K562 (cell line): ENCODE data around the gene CCSER1. TPM values are rescaled to one million over a fixed set of nuclear protein-coding genes. Genes with fewer than 3 reads are reported as not detected.

Source experiments
- ATAC-seq: fragments of 200-7000 bp; cut with Tn5 transposase; 3 replicates; pipeline ENCODE4 v1.9.1; 2020; ENCODE audit warnings: moderate library complexity
- BruUV-seq: library from RNA; stranded (reverse); fragments of 400-500 nt; replicated peaks from 2 replicates; lab custom pipeline; 2021; lab: Mats Ljungman, UMichigan
- CTCF ChIA-PET: fragments of 300-600 bp; formaldehyde crosslinking; extraction: SDS; loops from one replicate; lab custom pipeline; 2021; ENCODE audit warnings: low intra/inter-chr PET ratio; lab: Yijun Ruan, JAX
- POLR2A ChIA-PET: fragments of 300-600, 350-650 bp; sonication (Branson Sonifier 250); formaldehyde crosslinking; extraction: SDS; loops from one replicate; lab custom pipeline; 2021; ENCODE audit warnings: antibody characterized with exemption, inconsistent platforms; lab: Yijun Ruan, JAX
- DNase-seq, 4 experiments: peaks; one replicate each; pipeline versions ENCODE4 v3.0.0 to v3.0.0-alpha.2; 2011 to 2018; ENCODE audit warnings: low spot score in 3 of 4, mixed read lengths in 3 of 4; ENCODE audit errors: extremely low read depth in 1 of 4
- FAIRE-seq: peaks from 2 replicates; lab custom pipeline; 2011; peaks lifted over from hg19 to GRCh38; lab: Jason Lieb, UNC
- H2AFZ ChIP-seq: 2 replicates; pipeline ENCODE4 v1.6.0; 2011; ENCODE audit warnings: low read depth, low read length, control low read depth, inconsistent platforms
- H3K27ac ChIP-seq: fragments of 200-600 bp; 3 replicates; pipeline ENCODE4 v1.8.0; 2011; ENCODE audit warnings: low read depth, mild to moderate bottlenecking, control low read depth, inconsistent platforms, low read length, moderate library complexity, mixed read lengths; ENCODE audit errors: extremely low read depth
- H3K27me3 ChIP-seq, 2 experiments: fragments of 300-600 bp in 1 of 2; 2 replicates in 1 of 2; 3 replicates in 1 of 2; pipeline versions ENCODE4 v1.6.0 to v1.8.0; 2011; ENCODE audit warnings: inconsistent platforms in 2 of 2, low read length in 2 of 2, mild to moderate bottlenecking in 1 of 2, mixed read lengths in 1 of 2, moderate library complexity in 1 of 2; ENCODE audit not compliant: control insufficient read depth in 2 of 2, insufficient read depth in 2 of 2
- H3K36me3 ChIP-seq: fragments of 300-600 bp; 3 replicates; pipeline ENCODE4 v1.8.0; 2011; ENCODE audit warnings: mild to moderate bottlenecking, low read length, inconsistent platforms; ENCODE audit not compliant: control insufficient read depth, insufficient read depth
- H3K4me1 ChIP-seq, 2 experiments: fragments of 200-600 bp in 1 of 2; replicated peaks in 1 of 2; 2 replicates in 1 of 2; 3 replicates in 1 of 2; pipeline versions ENCODE4 v1.5.1 to v1.8.0; 2011; ENCODE audit warnings: inconsistent platforms in 2 of 2, low read length in 2 of 2, mild to moderate bottlenecking in 1 of 2, mixed read lengths in 1 of 2, moderate library complexity in 1 of 2; ENCODE audit not compliant: control insufficient read depth in 2 of 2, insufficient read depth in 2 of 2
- H3K4me2 ChIP-seq: 2 replicates; pipeline ENCODE4 v1.6.1; 2011; ENCODE audit warnings: low read length, control low read depth, inconsistent platforms, mixed read lengths; ENCODE audit not compliant: insufficient read depth
- H3K4me3 ChIP-seq: fragments of 200-600 bp; sonication (generic), shearing (Covaris generic); 2 replicates; pipeline ENCODE4 v1.5.1; 2016; ENCODE audit warnings: control low read depth, inconsistent platforms
- H3K79me2 ChIP-seq: fragments of 200-600 bp; 3 replicates; pipeline ENCODE4 v1.8.0; 2011; ENCODE audit warnings: low read length, inconsistent platforms; ENCODE audit not compliant: control insufficient read depth, insufficient read depth
- H3K9ac ChIP-seq, 2 experiments: 2 replicates each; pipeline versions ENCODE4 v1.6.0 to v1.6.1; 2011; ENCODE audit warnings: low read depth in 2 of 2, low read length in 2 of 2, control low read depth in 1 of 2, inconsistent platforms in 1 of 2, mild to moderate bottlenecking in 1 of 2, mixed read lengths in 1 of 2; ENCODE audit not compliant: insufficient read depth in 1 of 2
- H3K9me1 ChIP-seq: one replicate; pipeline ENCODE4 v1.6.0; 2011; ENCODE audit warnings: inconsistent platforms, mild to moderate bottlenecking, low read length, moderate library complexity; ENCODE audit not compliant: control insufficient read depth, insufficient read depth
- H3K9me3 ChIP-seq: replicated peaks from 2 replicates; pipeline ENCODE4 v1.5.1; 2011; ENCODE audit warnings: low read depth, low read length, inconsistent platforms; ENCODE audit not compliant: control insufficient read depth, insufficient read depth
- H4K20me1 ChIP-seq: replicated peaks from 2 replicates; pipeline ENCODE4 v1.6.1; 2011; ENCODE audit warnings: low read length, inconsistent platforms, mixed read lengths; ENCODE audit not compliant: control insufficient read depth, insufficient read depth
- CXXC5 ChIP-seq: fragments of 250-450 bp; sonication (Bioruptor Pico); IDR thresholded peaks from 2 replicates; pipeline ENCODE4 v1.8.0; 2022; ENCODE audit warnings: inconsistent platforms, mild to moderate bottlenecking, moderate library complexity
- FOXA3 ChIP-seq, 2 experiments: fragments of 450-650 bp in 1 of 2; sonication (generic) in 1 of 2; formaldehyde crosslinking; IDR thresholded peaks in 1 of 2; conservative IDR thresholded peaks in 1 of 2; 2 replicates each; pipeline versions ENCODE4 v1.4.0 to v1.8.0; 2020 to 2022; ENCODE audit warnings: mild to moderate bottlenecking in 2 of 2, missing genetic modification reagents in 1 of 2
- FUS ChIP-seq: fragments of 200-400 bp; formaldehyde crosslinking; optimal IDR thresholded peaks from 2 replicates; pipeline ENCODE3; 2017; ENCODE audit warnings: low read depth, low read length
- HEY1 ChIP-seq: fragments of 250-450 bp; sonication (Bioruptor Pico); IDR thresholded peaks from 2 replicates; pipeline ENCODE4 v1.5.0; 2020; ENCODE audit warnings: mild to moderate bottlenecking, moderate library complexity, borderline replicate concordance
- MBD2 ChIP-seq: sonication (generic); IDR thresholded peaks from 2 replicates; pipeline ENCODE4 v1.6.1; 2016; ENCODE audit warnings: low read depth, borderline replicate concordance
- MECOM ChIP-seq: fragments of 250-450 bp; sonication (Bioruptor Pico); IDR thresholded peaks from 2 replicates; pipeline ENCODE4 v1.8.0; 2022; ENCODE audit warnings: inconsistent platforms
- MTF1 ChIP-seq: fragments of 250-450 bp; sonication (Bioruptor Pico); IDR thresholded peaks from 2 replicates; pipeline ENCODE4 v1.9.0; 2021; ENCODE audit warnings: moderate library complexity, mild to moderate bottlenecking, inconsistent platforms, borderline replicate concordance
- NFATC3 ChIP-seq: fragments of 450-650 bp; IDR thresholded peaks from 2 replicates; pipeline ENCODE4 v1.6.1; 2017; ENCODE audit warnings: mild to moderate bottlenecking
- SIN3A ChIP-seq, 2 experiments: fragments of 150-350 bp in 1 of 2; IDR thresholded peaks; 2 replicates each; pipeline ENCODE4 v1.6.1; 2011 to 2016; ENCODE audit warnings: borderline replicate concordance in 2 of 2, low read depth in 2 of 2, low read length in 2 of 2, mild to moderate bottlenecking in 2 of 2, moderate library complexity in 2 of 2; ENCODE audit not compliant: control insufficient read depth in 1 of 2
- TBP ChIP-seq: optimal IDR thresholded peaks from 2 replicates; pipeline ENCODE3; 2011; ENCODE audit warnings: low read depth, low read length, improper control_type of control experiment
- ZFP1 ChIP-seq: fragments of 450-650 bp; formaldehyde crosslinking; IDR thresholded peaks from 2 replicates; pipeline ENCODE4 v1.4.0; 2020; ENCODE audit warnings: mild to moderate bottlenecking, mixed read lengths
- ZFP30 ChIP-seq: fragments of 250-450 bp; sonication (Bioruptor Pico); IDR thresholded peaks from 2 replicates; pipeline ENCODE4 v1.8.0; 2022; ENCODE audit warnings: moderate library complexity, mild to moderate bottlenecking, inconsistent platforms, borderline replicate concordance
- ZNF324 ChIP-seq: fragments of 250-450 bp; sonication (Bioruptor Pico); IDR thresholded peaks from 2 replicates; pipeline ENCODE4 v1.4.0; 2020; ENCODE audit warnings: mild to moderate bottlenecking
- in situ Hi-C: fragments of 300-500 bp; cut with MboI; formaldehyde crosslinking; loops from 4 replicates; pipeline ENCODE4 v1.15.0; 2018; ENCODE audit warnings: inconsistent platforms, mixed read lengths
- intact Hi-C: fragments of 100-400 bp; cut with micrococcal nuclease; formaldehyde crosslinking; loops from 2 replicates; pipeline ENCODE4 v1.14.2; 2022
- polyA plus RNA-seq, 8 experiments: library from polyadenylated mRNA; depleted of rRNA in 4 of 8; stranded (reverse) in 5 of 8; unstranded in 3 of 8; fragments of >200 nt; fragmentation: Nextera tagmentation in 2 of 8; fragmentation: Illumina TruSeq in 1 of 8; extraction: Ambion mirVana in 2 of 8; extraction: Trizol in 1 of 8; gene quantifications; 2 replicates each; pipeline versions ENCODE4 v1.2.1 to v1.2.3, GENCODE V29; 2011 to 2014; ENCODE audit warnings: inconsistent platforms in 1 of 8, missing spikeins in 1 of 8
- total RNA-seq, 7 experiments: library from RNA; depleted of rRNA in 6 of 7; stranded (reverse); fragments of >200 nt in 6 of 7; fragmentation: Illumina TruSeq in 2 of 7; extraction: Trizol in 2 of 7; gene quantifications; 2 replicates each; pipeline versions ENCODE4 v1.2.1 to v1.2.3, GENCODE V29; 2011 to 2021; ENCODE audit warnings: low replicate concordance in 1 of 7
- TF ChIP-seq, protein P1 (sequence below): fragments of 150-350 bp; conservative IDR thresholded peaks from 2 replicates; pipeline ENCODE4 v1.6.1; 2014; ENCODE audit warnings: low read length
- TF ChIP-seq, protein P2 (sequence below): fragments of 450-650 bp; IDR thresholded peaks from 2 replicates; pipeline ENCODE4 v1.6.1; 2016; ENCODE audit warnings: low read depth, mild to moderate bottlenecking, moderate library complexity

Gene CCSER1
- total and polyA plus RNA-seq, 9 of the 15 experiments (the other 6 are each of a cell fraction or from before 2014, with no cell fraction given), result not detected

DNA sequence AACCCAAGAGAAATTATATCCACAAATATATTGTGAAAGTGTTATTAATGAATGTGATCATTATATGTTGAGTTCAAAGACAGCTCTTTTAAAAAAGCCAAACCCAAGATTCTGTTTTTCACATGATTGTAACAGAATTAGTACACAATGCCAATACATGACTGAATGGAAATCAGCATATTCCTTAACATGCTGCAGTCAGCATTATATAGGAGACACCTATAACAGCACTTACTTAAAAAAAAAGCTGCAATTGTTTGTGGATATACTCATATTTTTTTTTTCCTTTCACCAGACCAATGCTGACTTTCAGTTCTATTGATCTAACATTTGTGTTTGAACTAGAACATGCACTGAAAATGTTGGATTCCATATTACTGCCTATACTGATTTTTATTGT is 165.2 kb downstream of the CCSER1 start:
- no peaks in the 10 kb centered on the region for H3K9me3 ChIP-seq
- in situ Hi-C loops, result no loop called here
- H3K4me3 ChIP-seq, result no peak overlapping the region
- no peaks in the 10 kb centered on the region for H3K36me3 ChIP-seq
- no peak overlapping the region for H3K4me2 ChIP-seq
- no peaks in the 10 kb centered on the region for H3K27me3 ChIP-seq
- ChIA-PET CTCF (no interaction called here), POLR2A (no interaction called here)
- H2AFZ ChIP-seq, result no peak overlapping the region
- intact Hi-C loops, result loop anchor here (10.0 kb wide), 1 partner anchor 1128 kb away; no protein-coding TSS in a partner anchor
- no TSS peak for BruUV-seq
- H3K4me1 ChIP-seq, result no peaks in the 10 kb centered on the region
- H4K20me1 ChIP-seq, result no peaks in the 10 kb centered on the region
- no peak for FAIRE-seq
- no peak overlapping the region for H3K9ac ChIP-seq
- no peaks in the 10 kb centered on the region for H3K79me2 ChIP-seq
- no peak for DNase-seq
- no peaks in the 10 kb centered on the region for H3K9me1 ChIP-seq
- no peak overlapping the region for H3K27ac ChIP-seq
- no peak for ATAC-seq
- TF ChIP-seq MTF1 (CRISPR knock-in tag) (no peak), ZFP30 (CRISPR knock-in tag) (no peak), CXXC5 (CRISPR knock-in tag) (no peak), MBD2 (no peak), FUS (no peak), NFATC3 (no peak), FOXA3 (CRISPR knock-in tag; conservative IDR thresholded peaks at IDR 0.05 in 1 of 2, IDR thresholded peaks at IDR 0.05 in 1 of 2) (no peak), MECOM (CRISPR knock-in tag) (no peak), ZFP1 (CRISPR knock-in tag) (no peak), TBP (no peak), HEY1 (CRISPR knock-in tag) (no peak), ZNF324 (CRISPR knock-in tag) (no peak), SIN3A (IDR thresholded peaks at IDR 0.05; ENCODE audit: borderline replicate concordance in 2 of 2, control insufficient read depth in 1 of 2, low read depth in 2 of 2, low read length in 2 of 2) (no peak)
- TF ChIP-seq, protein P1, sequence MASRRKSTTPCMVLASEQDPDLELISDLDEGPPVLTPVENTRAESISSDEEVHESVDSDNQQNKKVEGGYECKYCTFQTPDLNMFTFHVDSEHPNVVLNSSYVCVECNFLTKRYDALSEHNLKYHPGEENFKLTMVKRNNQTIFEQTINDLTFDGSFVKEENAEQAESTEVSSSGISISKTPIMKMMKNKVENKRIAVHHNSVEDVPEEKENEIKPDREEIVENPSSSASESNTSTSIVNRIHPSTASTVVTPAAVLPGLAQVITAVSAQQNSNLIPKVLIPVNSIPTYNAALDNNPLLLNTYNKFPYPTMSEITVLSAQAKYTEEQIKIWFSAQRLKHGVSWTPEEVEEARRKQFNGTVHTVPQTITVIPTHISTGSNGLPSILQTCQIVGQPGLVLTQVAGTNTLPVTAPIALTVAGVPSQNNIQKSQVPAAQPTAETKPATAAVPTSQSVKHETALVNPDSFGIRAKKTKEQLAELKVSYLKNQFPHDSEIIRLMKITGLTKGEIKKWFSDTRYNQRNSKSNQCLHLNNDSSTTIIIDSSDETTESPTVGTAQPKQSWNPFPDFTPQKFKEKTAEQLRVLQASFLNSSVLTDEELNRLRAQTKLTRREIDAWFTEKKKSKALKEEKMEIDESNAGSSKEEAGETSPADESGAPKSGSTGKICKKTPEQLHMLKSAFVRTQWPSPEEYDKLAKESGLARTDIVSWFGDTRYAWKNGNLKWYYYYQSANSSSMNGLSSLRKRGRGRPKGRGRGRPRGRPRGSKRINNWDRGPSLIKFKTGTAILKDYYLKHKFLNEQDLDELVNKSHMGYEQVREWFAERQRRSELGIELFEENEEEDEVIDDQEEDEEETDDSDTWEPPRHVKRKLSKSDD, result no peak
- TF ChIP-seq, protein P2, sequence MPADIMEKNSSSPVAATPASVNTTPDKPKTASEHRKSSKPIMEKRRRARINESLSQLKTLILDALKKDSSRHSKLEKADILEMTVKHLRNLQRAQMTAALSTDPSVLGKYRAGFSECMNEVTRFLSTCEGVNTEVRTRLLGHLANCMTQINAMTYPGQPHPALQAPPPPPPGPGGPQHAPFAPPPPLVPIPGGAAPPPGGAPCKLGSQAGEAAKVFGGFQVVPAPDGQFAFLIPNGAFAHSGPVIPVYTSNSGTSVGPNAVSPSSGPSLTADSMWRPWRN, result no peak
- TF ChIP-seq, all 486 proteins: peak for 0
